Parathyroid adenoma (tissue), 2 donors: ENCODE results near the gene TCF4.

Experiments
- H2AFZ ChIP-seq: fragments of 300-600 bp; sonication (generic); one replicate; pipeline ENCODE4 v1.7.0; 2017; ENCODE audit warnings: antibody characterized with exemption, mild to moderate bottlenecking
- H3K27ac ChIP-seq: fragments of 300-600 bp; sonication (generic); one replicate; pipeline ENCODE4 v1.7.0; 2017
- H3K27me3 ChIP-seq: fragments of 300-600 bp; sonication (generic); one replicate; pipeline ENCODE4 v1.7.0; 2017; ENCODE audit warnings: low read length; ENCODE audit not compliant: control insufficient read depth, insufficient read depth
- H3K36me3 ChIP-seq: fragments of 300-600 bp; sonication (generic); one replicate; pipeline ENCODE4 v1.7.0; 2017; ENCODE audit warnings: low read length; ENCODE audit not compliant: control insufficient read depth, insufficient read depth
- H3K4me1 ChIP-seq: fragments of 300-600 bp; sonication (generic); one replicate; pipeline ENCODE4 v1.7.0; 2017; ENCODE audit warnings: control low read depth
- H3K4me2 ChIP-seq: fragments of 300-600 bp; sonication (generic); one replicate; pipeline ENCODE4 v1.7.0; 2017; ENCODE audit warnings: low read length
- H3K4me3 ChIP-seq: fragments of 300-600 bp; sonication (generic); one replicate; pipeline ENCODE4 v1.7.0; 2017; ENCODE audit warnings: low read depth, low read length
- H3K79me2 ChIP-seq: fragments of 300-600 bp; sonication (generic); one replicate; pipeline ENCODE4 v1.7.0; 2017; ENCODE audit warnings: control low read depth
- H3K9ac ChIP-seq: fragments of 300-600 bp; sonication (generic); one replicate; pipeline ENCODE4 v1.7.0; 2017; ENCODE audit warnings: mild to moderate bottlenecking
- H3K9me3 ChIP-seq: fragments of 300-600 bp; sonication (generic); one replicate; pipeline ENCODE4 v1.7.0; 2017; ENCODE audit warnings: low read length; ENCODE audit not compliant: control insufficient read depth
- TF ChIP-seq, protein P1 (sequence below): fragments of 300-600 bp; sonication (generic); IDR thresholded peaks from one replicate; pipeline ENCODE4 v1.7.0; 2017; ENCODE audit warnings: antibody characterized with exemption, mild to moderate bottlenecking
- donor health status: primary hyperparathyroidism.

The TCF4 gene

DNA sequence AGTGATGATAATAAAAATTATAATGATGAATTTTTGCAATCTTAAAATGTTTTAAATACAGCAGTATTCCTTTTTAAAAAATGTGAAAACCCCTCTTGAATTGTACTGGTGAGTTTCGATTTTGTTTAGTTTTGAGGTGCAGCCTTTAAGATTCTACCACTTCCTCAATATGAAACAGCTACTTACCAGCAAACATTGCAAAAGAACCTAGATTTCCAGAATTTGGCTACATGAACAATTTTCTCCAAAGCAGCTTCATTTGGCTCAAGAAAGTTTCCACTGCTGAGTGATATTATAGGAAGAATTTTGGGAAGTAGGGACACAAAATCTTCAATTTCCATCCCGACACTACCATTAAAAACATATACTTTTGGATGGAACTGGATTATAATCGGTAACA is 12.0 kb downstream of the TCF4 start:
- no peaks in the 10 kb centered on the region for H3K36me3 ChIP-seq
- no peak overlapping the region for H3K27ac ChIP-seq
- H3K27me3 ChIP-seq: no peaks in the 10 kb centered on the region
- no peak overlapping the region for H3K4me2 ChIP-seq
- H3K4me1 ChIP-seq: no peaks in the 10 kb centered on the region
- H3K9ac ChIP-seq: no peak overlapping the region
- H3K4me3 ChIP-seq: no peak overlapping the region
- peaks cover 2% of the 10 kb centered on the region for H3K79me2 ChIP-seq
- TF ChIP-seq, protein P1, sequence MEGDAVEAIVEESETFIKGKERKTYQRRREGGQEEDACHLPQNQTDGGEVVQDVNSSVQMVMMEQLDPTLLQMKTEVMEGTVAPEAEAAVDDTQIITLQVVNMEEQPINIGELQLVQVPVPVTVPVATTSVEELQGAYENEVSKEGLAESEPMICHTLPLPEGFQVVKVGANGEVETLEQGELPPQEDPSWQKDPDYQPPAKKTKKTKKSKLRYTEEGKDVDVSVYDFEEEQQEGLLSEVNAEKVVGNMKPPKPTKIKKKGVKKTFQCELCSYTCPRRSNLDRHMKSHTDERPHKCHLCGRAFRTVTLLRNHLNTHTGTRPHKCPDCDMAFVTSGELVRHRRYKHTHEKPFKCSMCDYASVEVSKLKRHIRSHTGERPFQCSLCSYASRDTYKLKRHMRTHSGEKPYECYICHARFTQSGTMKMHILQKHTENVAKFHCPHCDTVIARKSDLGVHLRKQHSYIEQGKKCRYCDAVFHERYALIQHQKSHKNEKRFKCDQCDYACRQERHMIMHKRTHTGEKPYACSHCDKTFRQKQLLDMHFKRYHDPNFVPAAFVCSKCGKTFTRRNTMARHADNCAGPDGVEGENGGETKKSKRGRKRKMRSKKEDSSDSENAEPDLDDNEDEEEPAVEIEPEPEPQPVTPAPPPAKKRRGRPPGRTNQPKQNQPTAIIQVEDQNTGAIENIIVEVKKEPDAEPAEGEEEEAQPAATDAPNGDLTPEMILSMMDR: no peak
- H3K9me3 ChIP-seq: no peaks in the 10 kb centered on the region
- no peak overlapping the region for H2AFZ ChIP-seq

DNA sequence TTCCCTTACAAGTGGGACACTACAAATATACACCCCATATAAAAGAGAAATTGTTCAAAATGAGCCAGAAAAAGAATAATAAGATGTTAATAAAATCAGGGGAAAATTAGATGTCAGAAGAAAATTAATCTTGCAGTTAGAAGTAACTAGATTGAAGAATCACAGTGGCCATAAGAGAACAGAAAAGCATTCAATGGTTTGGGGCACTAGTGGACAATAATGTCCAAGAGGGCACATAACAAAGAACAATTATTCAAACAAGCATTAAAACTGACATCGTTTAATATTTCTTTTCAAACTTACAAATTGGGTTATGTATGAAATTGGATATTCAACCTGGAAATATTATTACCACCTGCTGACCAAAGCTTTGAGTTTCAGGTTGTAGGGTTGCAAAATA is 12.9 kb downstream of the TCF4 start:
- TF ChIP-seq, protein P1: no peak
- H2AFZ ChIP-seq: no peak overlapping the region
- H3K4me1 ChIP-seq: no peaks in the 10 kb centered on the region
- H3K36me3 ChIP-seq: no peaks in the 10 kb centered on the region
- peaks cover 2% of the 10 kb centered on the region for H3K79me2 ChIP-seq
- no peaks in the 10 kb centered on the region for H3K9me3 ChIP-seq
- no peaks in the 10 kb centered on the region for H3K27me3 ChIP-seq
- H3K4me2 ChIP-seq: no peak overlapping the region
- no peak overlapping the region for H3K9ac ChIP-seq
- no peak overlapping the region for H3K4me3 ChIP-seq
- H3K27ac ChIP-seq: no peak overlapping the region

DNA sequence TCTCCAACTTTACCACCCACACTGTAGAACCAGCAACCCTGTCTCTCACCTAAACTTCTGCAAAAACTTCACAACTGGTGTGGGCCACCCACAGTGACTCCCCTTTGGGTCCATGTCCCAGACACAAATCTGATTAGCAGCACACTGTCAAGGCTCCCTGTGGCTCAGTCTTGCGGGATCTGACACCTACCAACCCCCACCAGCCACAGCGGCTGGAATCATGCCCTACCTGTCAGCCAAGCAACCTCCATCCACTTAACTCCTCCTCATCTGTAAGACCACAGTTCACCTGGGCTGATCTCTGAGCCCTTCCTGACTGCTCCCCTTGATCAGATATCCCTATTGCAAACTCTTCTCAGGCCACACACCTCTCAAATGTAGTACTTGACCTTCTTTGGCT is 14.6 kb downstream of the TCF4 start:
- Histone ChIP-seq H2AFZ (no peak overlapping the region), H3K36me3 (no peaks in the 10 kb centered on the region), H3K4me1 (no peaks in the 10 kb centered on the region), H3K79me2 (peaks cover 2% of the 10 kb centered on the region), H3K9me3 (no peaks in the 10 kb centered on the region), H3K4me2 (no peak overlapping the region), H3K9ac (no peak overlapping the region), H3K4me3 (no peak overlapping the region), H3K27me3 (no peaks in the 10 kb centered on the region), H3K27ac (no peak overlapping the region)
- TF ChIP-seq, protein P1: no peak

DNA sequence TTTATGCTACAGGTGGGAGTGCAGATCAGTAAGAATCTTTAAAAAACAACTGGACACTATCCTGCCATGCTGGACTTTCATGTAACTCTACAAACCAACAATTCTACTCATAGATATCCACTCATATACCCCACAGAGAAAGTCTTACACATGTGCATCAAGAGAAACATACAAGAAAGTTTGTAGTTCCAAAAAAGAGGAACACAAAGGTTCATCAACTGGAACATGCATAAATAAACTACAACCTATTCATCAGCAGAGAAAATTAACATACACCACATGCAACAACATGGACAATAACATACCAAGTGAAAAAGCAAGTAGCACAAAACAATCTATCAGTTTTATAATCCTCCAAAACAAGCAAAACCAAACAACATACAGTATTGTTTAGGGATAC is 17.0 kb downstream of the TCF4 start:
- TF ChIP-seq, protein P1: no peak

DNA sequence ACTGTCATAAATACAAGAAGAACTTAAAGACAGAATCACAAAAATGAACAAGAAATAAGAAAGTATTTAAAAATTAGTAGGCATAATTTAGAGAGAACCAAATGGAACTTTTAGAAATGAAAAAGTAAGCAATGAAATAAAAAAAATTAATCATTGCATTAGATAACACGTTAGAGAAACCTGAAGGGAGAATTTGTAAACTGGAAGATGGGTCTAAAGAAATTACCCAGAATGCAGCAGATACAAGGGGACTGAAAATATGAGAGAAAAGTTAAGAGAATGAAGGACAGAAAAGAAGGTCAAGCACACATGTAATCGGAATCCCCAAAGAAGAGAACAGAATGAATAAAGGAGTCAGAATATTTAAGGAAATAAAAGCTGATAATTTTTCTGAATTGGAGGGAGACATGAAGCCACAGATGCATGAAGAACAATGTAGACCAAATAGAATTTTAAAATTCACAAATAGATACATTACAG is 21.5 kb downstream of the TCF4 start:
- Histone ChIP-seq H2AFZ (no peak overlapping the region), H3K27ac (no peak overlapping the region), H3K27me3 (no peaks in the 10 kb centered on the region), H3K79me2 (peaks cover 8% of the 10 kb centered on the region), H3K9me3 (no peaks in the 10 kb centered on the region), H3K4me3 (no peak overlapping the region), H3K36me3 (no peaks in the 10 kb centered on the region), H3K4me1 (no peaks in the 10 kb centered on the region), H3K4me2 (no peak overlapping the region), H3K9ac (no peak overlapping the region)
- TF ChIP-seq, protein P1: no peak

More for the DNA sequence above, 17.0 kb downstream of the TCF4 start:
- Histone ChIP-seq H3K27me3 (no peaks in the 10 kb centered on the region), H2AFZ (no peak overlapping the region), H3K4me1 (no peaks in the 10 kb centered on the region), H3K9ac (no peak overlapping the region), H3K79me2 (peaks cover 8% of the 10 kb centered on the region), H3K27ac (no peak overlapping the region), H3K36me3 (no peaks in the 10 kb centered on the region), H3K4me3 (no peak overlapping the region), H3K4me2 (no peak overlapping the region), H3K9me3 (no peaks in the 10 kb centered on the region)
